Left ventricle myocardium inferior (tissue), 1 donor: ENCODE results near the gene HCN2. TPM values are rescaled to one million over a fixed set of nuclear protein-coding genes. Genes with fewer than 3 reads are reported as not detected.
A peak's percentile ranks its signal among the peaks of the same experiment; 100 is the strongest.
"Not testable (repeated sequence)": the region's sequence is repeated elsewhere in the genome, so short reads cannot be mapped to it uniquely, and the experiment has no call there.

Experiments used
- DNase-seq: peaks from one replicate; pipeline ENCODE4 v3.0.0-alpha.2; 2020
- H3K27ac ChIP-seq: fragments of 200-600 bp; replicated peaks from 2 replicates; pipeline ENCODE4 v1.8.0; 2021
- H3K27me3 ChIP-seq: fragments of 200-600 bp; 2 replicates; pipeline ENCODE4 v1.8.0; 2021; ENCODE audit warnings: low read depth
- H3K36me3 ChIP-seq: fragments of 200-600 bp; 2 replicates; pipeline ENCODE4 v1.8.0; 2021
- H3K4me1 ChIP-seq: fragments of 200-600 bp; 2 replicates; pipeline ENCODE4 v1.8.0; 2021
- H3K4me3 ChIP-seq: fragments of 200-600 bp; 2 replicates; pipeline ENCODE4 v1.8.0; 2021; ENCODE audit warnings: mild to moderate bottlenecking, moderate library complexity
- H3K9me3 ChIP-seq: fragments of 200-600 bp; replicated peaks from 2 replicates; pipeline ENCODE4 v1.8.0; 2021
- CTCF ChIP-seq: fragments of 200-600 bp; IDR thresholded peaks from 2 replicates; pipeline ENCODE4 v1.8.0; 2021; ENCODE audit warnings: antibody characterized with exemption, mild to moderate bottlenecking, borderline replicate concordance
- intact Hi-C: fragments of 100-400 bp; cut with micrococcal nuclease; formaldehyde crosslinking; loops from one replicate; pipeline ENCODE4 v1.11.0; 2022
- total RNA-seq: library from RNA; stranded (reverse); fragmentation: NEBNext Ultra II Directional; extraction: Animal tissue kit (Norgen Biotek cat#: 25700); gene quantifications from one replicate; pipeline ENCODE4 v1.2.1, GENCODE V29; 2021
- donor health status: DM: no; HTN: yes; CAD: no; lungs with severe emphysema.

The HCN2 gene
- total RNA-seq, 1 donor from 2014 or later = 21.9 TPM

- Histone ChIP-seq H3K9me3 (no peaks in the 10 kb centered on the region), H3K4me1 (peaks cover 79% of the 10 kb centered on the region), H3K27ac (peak overlapping the region; percentile 60), H3K27me3 (peaks cover 10% of the 10 kb centered on the region), H3K36me3 (peaks cover 52% of the 10 kb centered on the region), H3K4me3 (no peak overlapping the region)
- no peak for TF ChIP-seq CTCF
- no peak for DNase-seq
- intact Hi-C loops = no loop called here
Measured at GRCh38 chr19:581399-582111, 8.1 kb upstream of the HCN2 start.

- Histone ChIP-seq H3K4me1 (peaks cover 70% of the 10 kb centered on the region), H3K27me3 (peaks cover 21% of the 10 kb centered on the region), H3K4me3 (no peak overlapping the region), H3K27ac (peak overlapping the region; percentile 60), H3K9me3 (no peaks in the 10 kb centered on the region), H3K36me3 (peaks cover 52% of the 10 kb centered on the region)
- intact Hi-C loops = no loop called here
- TF ChIP-seq CTCF = no peak
- no peak for DNase-seq
Measured at GRCh38 chr19:582497-583197, 7.0 kb upstream of the HCN2 start.

GRCh38 chr19:583198-583967, 6.3 kb upstream of the HCN2 start:
- no peak for DNase-seq
- no peak for TF ChIP-seq CTCF
- H3K4me1 ChIP-seq = peaks cover 70% of the 10 kb centered on the region
- H3K4me3 ChIP-seq = no peak overlapping the region
- peak overlapping the region; percentile 60 for H3K27ac ChIP-seq
- peaks cover 46% of the 10 kb centered on the region for H3K36me3 ChIP-seq
- intact Hi-C loops = no loop called here
- H3K9me3 ChIP-seq = no peaks in the 10 kb centered on the region
- peaks cover 28% of the 10 kb centered on the region for H3K27me3 ChIP-seq

GRCh38 chr19:583968-584239, 5.8 kb upstream of the HCN2 start:
- peak overlapping the region; percentile 60 for H3K27ac ChIP-seq
- H3K9me3 ChIP-seq = no peaks in the 10 kb centered on the region
- peaks cover 70% of the 10 kb centered on the region for H3K4me1 ChIP-seq
- no peak for DNase-seq
- H3K27me3 ChIP-seq = peaks cover 34% of the 10 kb centered on the region
- no peak overlapping the region for H3K4me3 ChIP-seq
- intact Hi-C loops = no loop called here
- TF ChIP-seq CTCF = no peak
- peaks cover 45% of the 10 kb centered on the region for H3K36me3 ChIP-seq

- Histone ChIP-seq H3K36me3 (peaks cover 43% of the 10 kb centered on the region), H3K9me3 (no peaks in the 10 kb centered on the region), H3K4me1 (peaks cover 70% of the 10 kb centered on the region), H3K4me3 (no peak overlapping the region), H3K27ac (peak overlapping the region; percentile 60), H3K27me3 (peaks cover 39% of the 10 kb centered on the region)
- peak; percentile 56 for DNase-seq
- intact Hi-C loops = no loop called here
- TF ChIP-seq CTCF = peak; percentile 89
Measured at GRCh38 chr19:584240-585001, 5.3 kb upstream of the HCN2 start.

GRCh38 chr19:585146-585545, 4.5 kb upstream of the HCN2 start:
- DNase-seq, intact Hi-C loops, H3K9me3 ChIP-seq, H3K27ac ChIP-seq, H3K4me3 ChIP-seq: not testable (repeated sequence)
- peaks cover 64% of the 10 kb centered on the region for H3K4me1 ChIP-seq
- peaks cover 40% of the 10 kb centered on the region for H3K27me3 ChIP-seq
- peaks cover 35% of the 10 kb centered on the region for H3K36me3 ChIP-seq
